GM21528 (cell line): ENCODE measurements around the gene RPUSD1.
A peak's percentile ranks its signal among the peaks of the same experiment; 100 is the strongest.

Experiments used
- ATAC-seq: cut with Tn5 transposase; IDR thresholded peaks from one replicate; pipeline ENCODE4 v1.9.1; 2021; ENCODE audit warnings: mild to moderate bottlenecking, moderate library complexity; ENCODE audit not compliant: unreplicated experiment, low FRiP score

RPUSD1 gene

GRCh38 chr16:799948-800833 lies 12.0 kb upstream of the RPUSD1 start, which contains the start of gene GNG13:
TSS of gene GNG13 (minus strand) at chr16:800734. CDS start at chr16:799077, 1,657 bp downstream.
- no peak for ATAC-seq

GRCh38 chr16:799111-799947 lies 11.1 kb upstream of the RPUSD1 start:
- no peak for ATAC-seq

- no peak for ATAC-seq
These were observed 10.5 kb upstream of the RPUSD1 start for GRCh38 chr16:798666-799065.

- no peak for ATAC-seq
These were observed 9.5 kb upstream of the RPUSD1 start for GRCh38 chr16:797686-798085.

- ATAC-seq, result no peak
These were observed 8.9 kb upstream of the RPUSD1 start for GRCh38 chr16:797120-797420.

GRCh38 chr16:796296-797119 lies 8.3 kb upstream of the RPUSD1 start:
- no peak for ATAC-seq

GRCh38 chr16:795580-796229 lies 7.5 kb upstream of the RPUSD1 start:
- no peak for ATAC-seq

- no peak for ATAC-seq
These were observed 6.8 kb upstream of the RPUSD1 start for GRCh38 chr16:794853-795466.

GRCh38 chr16:794091-794822 lies 6.1 kb upstream of the RPUSD1 start:
- ATAC-seq, result no peak

GRCh38 chr16:793414-793813 lies 5.2 kb upstream of the RPUSD1 start:
- ATAC-seq, result no peak

GRCh38 chr16:792221-792995 lies 4.2 kb upstream of the RPUSD1 start:
- no peak for ATAC-seq

GRCh38 chr16:791131-791530 lies 3.0 kb upstream of the RPUSD1 start:
- ATAC-seq, result no peak

GRCh38 chr16:790086-790485 lies 1.9 kb upstream of the RPUSD1 start:
- no peak for ATAC-seq

GRCh38 chr16:789191-789850 lies 1.1 kb upstream of the RPUSD1 start:
- no peak for ATAC-seq

GRCh38 chr16:788399-789126 lies 382 bp upstream of the RPUSD1 start, which contains the start of gene CHTF18:
TSS of gene CHTF18 (plus strand) at chr16:788620. CDS start at chr16:788685, 65 bp downstream.
- ATAC-seq, result peak; percentile 64

- ATAC-seq, result peak; percentile 4
These were observed 737 bp downstream of the RPUSD1 start for GRCh38 chr16:787321-787966.
